Neural cell (in vitro differentiated cells): ENCODE results near the gene ICA1. TPM values are rescaled to one million over a fixed set of nuclear protein-coding genes. Genes with fewer than 3 reads are reported as not detected.

Source experiments
- H2AFZ ChIP-seq: fragments of 200-600, 300-800 bp; sonication (generic), shearing (Covaris generic); 2 replicates; pipeline ENCODE4 v1.6.0; 2014; ENCODE audit warnings: low read depth, mild to moderate bottlenecking, antibody characterized with exemption, low read length, moderate library complexity
- H3F3A ChIP-seq: fragments of 200-600 bp; shearing (Covaris generic); 2 replicates; pipeline ENCODE4 v1.6.1; 2016; ENCODE audit warnings: mild to moderate bottlenecking, moderate library complexity, mixed read lengths, antibody characterized with exemption, low read length; ENCODE audit not compliant: insufficient read depth, poor library complexity, severe bottlenecking
- H3K27ac ChIP-seq: fragments of 200-600, 300-800 bp; sonication (generic), shearing (Covaris generic); 2 replicates; pipeline ENCODE4 v1.5.1; 2014; ENCODE audit warnings: mild to moderate bottlenecking, low read length, moderate library complexity
- H3K27me3 ChIP-seq: fragments of 300-800, 200-600 bp; sonication (generic), shearing (Covaris generic); 2 replicates; pipeline ENCODE4 v1.6.0; 2014; ENCODE audit warnings: mild to moderate bottlenecking, low read depth, low read length, moderate library complexity; ENCODE audit not compliant: insufficient read depth
- H3K36me3 ChIP-seq: fragments of 300-800, 200-600 bp; sonication (generic), shearing (Covaris generic); 2 replicates; pipeline ENCODE4 v1.5.1; 2014; ENCODE audit warnings: mild to moderate bottlenecking, antibody characterized with exemption, low read length, moderate library complexity; ENCODE audit not compliant: insufficient read depth
- H3K4me2 ChIP-seq: fragments of 300-800, 200-600 bp; sonication (generic), shearing (Covaris generic); 2 replicates; pipeline ENCODE4 v1.6.0; 2014; ENCODE audit warnings: mild to moderate bottlenecking, low read length
- H3K4me3 ChIP-seq: fragments of 300-800, 200-600 bp; sonication (generic), shearing (Covaris generic); 2 replicates; pipeline ENCODE4 v1.5.1; 2014; ENCODE audit warnings: mild to moderate bottlenecking, low read length, moderate library complexity
- H3K79me2 ChIP-seq: fragments of 200-600 bp; shearing (Covaris generic); replicated peaks from 2 replicates; pipeline ENCODE4 v1.6.0; 2014; ENCODE audit warnings: mild to moderate bottlenecking, low read length, moderate library complexity; ENCODE audit not compliant: insufficient read depth
- H3K9ac ChIP-seq: fragments of 300-800, 200-600 bp; sonication (generic), shearing (Covaris generic); 2 replicates; pipeline ENCODE4 v1.6.1; 2016; ENCODE audit warnings: mild to moderate bottlenecking, low read length, mixed read lengths
- H3K9me2 ChIP-seq: fragments of 200-600 bp; shearing (Covaris generic); 2 replicates; pipeline ENCODE4 v1.6.1; 2016; ENCODE audit warnings: mild to moderate bottlenecking, low read length, mixed read lengths; ENCODE audit not compliant: insufficient read depth
- H3K9me3 ChIP-seq: fragments of 200-600, 300-800 bp; sonication (generic), shearing (Covaris generic); 2 replicates; pipeline ENCODE4 v1.6.1; 2016; ENCODE audit warnings: mild to moderate bottlenecking, mixed run types, low read length, moderate library complexity, mixed read lengths
- H4K20me1 ChIP-seq: fragments of 200-600 bp; shearing (Covaris generic); 2 replicates; pipeline ENCODE4 v1.6.1; 2016; ENCODE audit warnings: mild to moderate bottlenecking, mixed run types; ENCODE audit not compliant: insufficient read depth
- CTCF ChIP-seq: fragments of 450-650 bp; IDR thresholded peaks from 2 replicates; pipeline ENCODE4 v1.5.1; 2014; ENCODE audit warnings: antibody characterized with exemption, mild to moderate bottlenecking, moderate library complexity; ENCODE audit not compliant: poor library complexity, severe bottlenecking
- EP300 ChIP-seq: fragments of 450-650 bp; conservative IDR thresholded peaks from 2 replicates; pipeline ENCODE4 v1.6.1; 2014; ENCODE audit warnings: antibody characterized with exemption, mild to moderate bottlenecking, moderate library complexity; ENCODE audit not compliant: poor library complexity, severe bottlenecking
- EZH2 ChIP-seq: fragments of 200-600, 300-800 bp; shearing (Covaris generic), sonication (generic); IDR thresholded peaks from 2 replicates; pipeline ENCODE4 v1.6.1; 2014; ENCODE audit warnings: antibody characterized with exemption, low read length, borderline replicate concordance, mild to moderate bottlenecking; ENCODE audit not compliant: insufficient read depth, poor library complexity, severe bottlenecking
- MXI1 ChIP-seq: fragments of 450-650 bp; conservative IDR thresholded peaks from 2 replicates; pipeline ENCODE4 v1.6.1; 2014; ENCODE audit warnings: antibody characterized with exemption, mild to moderate bottlenecking; ENCODE audit not compliant: poor library complexity, severe bottlenecking
- RAD21 ChIP-seq: fragments of 450-650 bp; conservative IDR thresholded peaks from 2 replicates; pipeline ENCODE4 v1.6.1; 2014; ENCODE audit warnings: antibody characterized with exemption, mild to moderate bottlenecking, moderate library complexity
- TAF1 ChIP-seq: IDR thresholded peaks from 2 replicates; pipeline ENCODE4 v1.6.1; 2012; ENCODE audit warnings: low read depth
- polyA plus RNA-seq: library from polyadenylated mRNA; depleted of rRNA; stranded (reverse); fragments of >200 nt; gene quantifications from 2 replicates; pipeline ENCODE4 v1.2.3, GENCODE V29; 2014
- TF ChIP-seq, protein P1 (sequence below): IDR thresholded peaks from 2 replicates; pipeline ENCODE4 v1.6.1; 2012; ENCODE audit warnings: borderline replicate concordance

ICA1 gene
- polyA plus RNA-seq, 1 donor from 2014 or later: 18.6 TPM

- Histone ChIP-seq H3K27ac (no peak overlapping the region), H3K36me3 (no peaks in the 10 kb centered on the region), H3K9me3 (no peaks in the 10 kb centered on the region), H2AFZ (no peak overlapping the region), H3K27me3 (no peaks in the 10 kb centered on the region), H3K79me2 (peaks cover 3% of the 10 kb centered on the region), H3F3A (no peaks in the 10 kb centered on the region), H3K9ac (no peak overlapping the region), H3K4me2 (no peak overlapping the region), H4K20me1 (no peaks in the 10 kb centered on the region), H3K9me2 (no peaks in the 10 kb centered on the region), H3K4me3 (no peak overlapping the region)
- TF ChIP-seq MXI1: no peak
- TF ChIP-seq EP300: no peak
- no peak for TF ChIP-seq RAD21
- no peak for TF ChIP-seq CTCF
- TF ChIP-seq EZH2: no peak
Observed at GRCh38 chr7:8068892-8069686, 192.9 kb downstream of the ICA1 start.

DNA sequence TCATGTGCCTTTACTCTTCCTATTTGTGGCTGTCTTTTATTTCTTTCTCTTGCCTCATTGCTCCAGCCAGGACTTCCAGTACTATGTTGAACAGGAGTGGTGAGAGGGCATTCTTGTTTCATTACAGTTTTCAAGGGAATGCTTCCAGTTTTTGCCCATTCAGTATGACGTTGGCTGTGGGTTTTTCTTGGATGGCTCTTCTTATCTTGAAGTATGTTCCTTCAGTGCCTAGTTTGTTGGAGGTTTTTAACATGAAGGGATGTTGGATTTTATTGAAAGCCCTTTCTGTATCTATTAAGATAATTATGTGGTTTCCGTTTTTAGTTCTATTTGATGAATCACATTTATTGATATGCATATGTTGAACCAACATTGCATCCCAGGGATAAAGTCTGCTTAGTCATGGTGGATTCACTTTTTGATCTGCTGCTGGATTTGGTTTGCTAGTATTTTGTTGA, 196.6 kb downstream of the ICA1 start:
- H2AFZ ChIP-seq: no peak overlapping the region
- no peaks in the 10 kb centered on the region for H3K9me2 ChIP-seq
- H3K9me3 ChIP-seq: no peaks in the 10 kb centered on the region
- H3F3A ChIP-seq: no peaks in the 10 kb centered on the region
- no peaks in the 10 kb centered on the region for H4K20me1 ChIP-seq
- no peak for TF ChIP-seq CTCF
- no peak for TF ChIP-seq EP300
- TF ChIP-seq EZH2: no peak
- TF ChIP-seq MXI1: no peak
- TF ChIP-seq TAF1: no peak
- TF ChIP-seq, protein P1, sequence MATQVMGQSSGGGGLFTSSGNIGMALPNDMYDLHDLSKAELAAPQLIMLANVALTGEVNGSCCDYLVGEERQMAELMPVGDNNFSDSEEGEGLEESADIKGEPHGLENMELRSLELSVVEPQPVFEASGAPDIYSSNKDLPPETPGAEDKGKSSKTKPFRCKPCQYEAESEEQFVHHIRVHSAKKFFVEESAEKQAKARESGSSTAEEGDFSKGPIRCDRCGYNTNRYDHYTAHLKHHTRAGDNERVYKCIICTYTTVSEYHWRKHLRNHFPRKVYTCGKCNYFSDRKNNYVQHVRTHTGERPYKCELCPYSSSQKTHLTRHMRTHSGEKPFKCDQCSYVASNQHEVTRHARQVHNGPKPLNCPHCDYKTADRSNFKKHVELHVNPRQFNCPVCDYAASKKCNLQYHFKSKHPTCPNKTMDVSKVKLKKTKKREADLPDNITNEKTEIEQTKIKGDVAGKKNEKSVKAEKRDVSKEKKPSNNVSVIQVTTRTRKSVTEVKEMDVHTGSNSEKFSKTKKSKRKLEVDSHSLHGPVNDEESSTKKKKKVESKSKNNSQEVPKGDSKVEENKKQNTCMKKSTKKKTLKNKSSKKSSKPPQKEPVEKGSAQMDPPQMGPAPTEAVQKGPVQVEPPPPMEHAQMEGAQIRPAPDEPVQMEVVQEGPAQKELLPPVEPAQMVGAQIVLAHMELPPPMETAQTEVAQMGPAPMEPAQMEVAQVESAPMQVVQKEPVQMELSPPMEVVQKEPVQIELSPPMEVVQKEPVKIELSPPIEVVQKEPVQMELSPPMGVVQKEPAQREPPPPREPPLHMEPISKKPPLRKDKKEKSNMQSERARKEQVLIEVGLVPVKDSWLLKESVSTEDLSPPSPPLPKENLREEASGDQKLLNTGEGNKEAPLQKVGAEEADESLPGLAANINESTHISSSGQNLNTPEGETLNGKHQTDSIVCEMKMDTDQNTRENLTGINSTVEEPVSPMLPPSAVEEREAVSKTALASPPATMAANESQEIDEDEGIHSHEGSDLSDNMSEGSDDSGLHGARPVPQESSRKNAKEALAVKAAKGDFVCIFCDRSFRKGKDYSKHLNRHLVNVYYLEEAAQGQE: no peak
- no peak overlapping the region for H3K4me3 ChIP-seq
- H3K27me3 ChIP-seq: no peaks in the 10 kb centered on the region
- no peaks in the 10 kb centered on the region for H3K36me3 ChIP-seq
- H3K27ac ChIP-seq: no peak overlapping the region
- H3K4me2 ChIP-seq: no peak overlapping the region
- no peak overlapping the region for H3K9ac ChIP-seq
- peaks cover 3% of the 10 kb centered on the region for H3K79me2 ChIP-seq
